Endothelial cell (in vitro differentiated cells): ENCODE measurements around the gene FAM228A. TPM values are rescaled to one million over a fixed set of nuclear protein-coding genes. Genes with fewer than 3 reads are reported as not detected.
"Not testable (repeated sequence)": the region's sequence is repeated elsewhere in the genome, so short reads cannot be mapped to it uniquely, and the experiment has no call there.

ENCODE experiments used
- DNase-seq: peaks from one replicate; pipeline ENCODE4 v3.0.0; 2021; ENCODE audit warnings: low spot score
- H3K27ac Mint-ChIP-seq: one replicate; pipeline ENCODE4 v1.8.0; 2021; ENCODE audit warnings: mixed read lengths, inconsistent platforms; ENCODE audit not compliant: unreplicated experiment
- H3K27me3 Mint-ChIP-seq: one replicate; pipeline ENCODE4 v1.8.0; 2021; ENCODE audit warnings: mild to moderate bottlenecking, moderate library complexity, mixed read lengths, inconsistent platforms; ENCODE audit not compliant: unreplicated experiment
- H3K36me3 Mint-ChIP-seq: one replicate; pipeline ENCODE4 v1.8.0; 2021; ENCODE audit warnings: mild to moderate bottlenecking, low read depth, mixed read lengths, inconsistent platforms; ENCODE audit not compliant: unreplicated experiment
- H3K4me1 Mint-ChIP-seq: one replicate; pipeline ENCODE4 v1.8.0; 2021; ENCODE audit warnings: mild to moderate bottlenecking, mixed read lengths, inconsistent platforms; ENCODE audit not compliant: unreplicated experiment
- H3K4me3 Mint-ChIP-seq: one replicate; pipeline ENCODE4 v1.8.0; 2021; ENCODE audit warnings: mild to moderate bottlenecking, mixed read lengths, inconsistent platforms; ENCODE audit not compliant: unreplicated experiment
- H3K9me3 Mint-ChIP-seq: one replicate; pipeline ENCODE4 v1.8.0; 2021; ENCODE audit warnings: mixed read lengths, inconsistent platforms; ENCODE audit not compliant: unreplicated experiment
- total RNA-seq: library from RNA; stranded (reverse); fragmentation: NEBNext Ultra II Directional; extraction: Animal tissue kit (Norgen Biotek cat#: 25700); gene quantifications from one replicate; pipeline ENCODE4 v1.2.1, GENCODE V29; 2021; ENCODE audit not compliant: unreplicated experiment
- TF ChIP-seq, protein P1 (sequence below): fragments of 200-600 bp; sonication (generic); IDR thresholded peaks from one replicate; pipeline ENCODE4 v1.5.0; 2021; ENCODE audit warnings: antibody characterized with exemption; ENCODE audit not compliant: unreplicated experiment

Gene FAM228A
- total RNA-seq, 1 donor from 2014 or later = not detected

DNA sequence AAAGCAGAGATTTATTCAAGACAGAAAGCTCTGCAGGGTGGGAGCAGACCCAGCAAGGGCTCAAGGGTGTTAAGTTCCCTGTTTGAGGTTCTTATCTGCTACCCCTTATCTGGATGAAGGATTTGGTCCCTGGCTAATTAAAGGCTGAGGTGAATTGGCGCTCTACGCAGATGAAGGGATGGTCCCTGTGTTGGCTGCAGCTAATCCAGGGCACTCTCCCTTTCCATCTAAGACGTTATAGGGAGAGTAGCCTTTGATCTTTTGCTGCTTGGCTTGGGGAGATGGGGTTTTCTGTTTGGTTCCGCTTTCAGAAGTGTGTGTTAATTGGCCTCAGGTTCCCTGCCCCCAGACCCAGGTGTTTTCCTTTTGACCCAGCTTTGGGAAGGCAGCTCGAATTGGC lies 17.0 kb downstream of the FAM228A start:
- no peak overlapping the region for H3K4me3 Mint-ChIP-seq
- H3K9me3 Mint-ChIP-seq = no peaks in the 10 kb centered on the region
- no peaks in the 10 kb centered on the region for H3K36me3 Mint-ChIP-seq
- H3K27me3 Mint-ChIP-seq = no peaks in the 10 kb centered on the region
- DNase-seq = no peak
- no peak overlapping the region for H3K27ac Mint-ChIP-seq
- TF ChIP-seq, protein P1, sequence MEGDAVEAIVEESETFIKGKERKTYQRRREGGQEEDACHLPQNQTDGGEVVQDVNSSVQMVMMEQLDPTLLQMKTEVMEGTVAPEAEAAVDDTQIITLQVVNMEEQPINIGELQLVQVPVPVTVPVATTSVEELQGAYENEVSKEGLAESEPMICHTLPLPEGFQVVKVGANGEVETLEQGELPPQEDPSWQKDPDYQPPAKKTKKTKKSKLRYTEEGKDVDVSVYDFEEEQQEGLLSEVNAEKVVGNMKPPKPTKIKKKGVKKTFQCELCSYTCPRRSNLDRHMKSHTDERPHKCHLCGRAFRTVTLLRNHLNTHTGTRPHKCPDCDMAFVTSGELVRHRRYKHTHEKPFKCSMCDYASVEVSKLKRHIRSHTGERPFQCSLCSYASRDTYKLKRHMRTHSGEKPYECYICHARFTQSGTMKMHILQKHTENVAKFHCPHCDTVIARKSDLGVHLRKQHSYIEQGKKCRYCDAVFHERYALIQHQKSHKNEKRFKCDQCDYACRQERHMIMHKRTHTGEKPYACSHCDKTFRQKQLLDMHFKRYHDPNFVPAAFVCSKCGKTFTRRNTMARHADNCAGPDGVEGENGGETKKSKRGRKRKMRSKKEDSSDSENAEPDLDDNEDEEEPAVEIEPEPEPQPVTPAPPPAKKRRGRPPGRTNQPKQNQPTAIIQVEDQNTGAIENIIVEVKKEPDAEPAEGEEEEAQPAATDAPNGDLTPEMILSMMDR = no peak
- H3K4me1 Mint-ChIP-seq = no peaks in the 10 kb centered on the region

DNA sequence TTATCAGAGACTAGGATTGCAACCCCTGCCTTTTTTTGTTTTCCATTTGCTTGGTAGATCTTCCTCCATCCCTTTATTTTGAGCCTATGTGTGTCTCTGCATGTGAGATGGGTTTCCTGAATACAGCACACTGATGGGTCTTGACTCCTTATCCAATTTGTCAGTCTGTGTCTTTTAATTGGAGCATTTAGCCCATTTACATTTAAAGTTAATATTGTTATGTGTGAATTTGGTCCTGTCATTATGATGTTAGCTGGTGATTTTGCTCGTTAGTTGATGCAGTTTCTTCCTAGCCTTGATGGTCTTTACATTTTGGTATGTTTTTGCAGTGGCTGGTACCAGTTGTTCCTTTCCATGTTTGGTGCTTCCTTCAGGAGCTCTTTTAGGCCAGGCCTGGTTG lies 22.4 kb downstream of the FAM228A start:
- not testable (repeated sequence) for H3K4me3 Mint-ChIP-seq, DNase-seq, H3K27me3 Mint-ChIP-seq, H3K4me1 Mint-ChIP-seq, H3K27ac Mint-ChIP-seq, H3K9me3 Mint-ChIP-seq
- peaks cover 25% of the 10 kb centered on the region for H3K36me3 Mint-ChIP-seq

DNA sequence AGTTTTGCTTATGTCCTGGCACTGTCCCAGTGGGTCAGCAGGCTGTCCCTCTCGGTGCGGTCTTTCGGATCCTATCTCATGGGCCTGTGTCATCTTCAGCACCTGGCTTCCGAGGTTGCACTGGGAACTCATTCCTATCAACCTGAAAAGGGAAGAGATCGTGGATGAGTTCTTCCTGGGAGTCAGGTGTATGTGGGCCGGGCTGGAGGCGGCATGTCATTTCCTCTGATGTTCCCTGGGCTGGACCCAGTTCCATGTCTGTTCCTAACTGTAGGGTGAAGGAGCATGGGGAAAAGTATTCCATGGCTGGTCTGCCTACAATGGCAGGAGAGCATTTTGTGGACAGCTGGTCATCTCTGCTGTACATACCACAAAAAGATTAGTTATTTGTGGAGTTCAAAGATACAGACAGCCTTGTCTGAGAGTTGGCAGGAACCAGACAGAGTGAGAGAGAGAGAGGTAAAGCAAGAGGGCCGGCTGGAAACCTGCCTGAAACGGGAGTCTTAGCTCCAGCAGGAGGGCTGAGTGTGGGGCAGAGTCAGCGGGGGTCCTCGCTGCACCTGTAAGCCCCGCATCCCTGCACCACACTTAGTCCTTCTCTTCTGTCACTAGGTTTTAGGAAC lies 25.2 kb downstream of the FAM228A start:
- Mint-ChIP-seq H3K27me3 (no peaks in the 10 kb centered on the region), H3K9me3 (no peaks in the 10 kb centered on the region), H3K27ac (no peak overlapping the region), H3K4me3 (no peak overlapping the region), H3K4me1 (no peaks in the 10 kb centered on the region), H3K36me3 (peaks cover 35% of the 10 kb centered on the region)
- TF ChIP-seq, protein P1 = no peak
- DNase-seq = no peak

DNA sequence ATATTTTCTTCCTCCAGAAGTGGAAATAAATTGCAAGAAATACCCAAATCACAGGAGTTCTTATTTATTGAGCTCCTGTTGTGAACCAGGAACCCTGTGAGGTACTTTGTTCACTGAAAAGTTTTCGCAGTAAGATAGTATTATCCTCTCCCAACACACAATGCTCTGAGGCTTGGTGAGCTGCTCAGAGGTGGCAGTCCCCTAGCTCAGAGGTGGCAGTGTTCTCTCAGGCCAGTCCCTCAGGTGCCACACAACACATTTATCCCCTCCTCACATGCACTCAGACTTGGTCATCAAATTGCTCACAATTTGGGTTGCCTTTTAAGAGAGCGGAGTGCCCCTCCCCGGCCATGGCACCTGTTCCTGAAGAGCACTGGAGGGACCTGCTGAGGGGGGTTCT lies 25.9 kb downstream of the FAM228A start:
- peaks cover under 1% of the 10 kb centered on the region for H3K4me1 Mint-ChIP-seq
- H3K27ac Mint-ChIP-seq = no peak overlapping the region
- peaks cover 41% of the 10 kb centered on the region for H3K36me3 Mint-ChIP-seq
- H3K4me3 Mint-ChIP-seq = peak overlapping the region; percentile 18
- no peaks in the 10 kb centered on the region for H3K9me3 Mint-ChIP-seq
- DNase-seq = no peak
- TF ChIP-seq, protein P1 = no peak
- peaks cover 3% of the 10 kb centered on the region for H3K27me3 Mint-ChIP-seq

DNA sequence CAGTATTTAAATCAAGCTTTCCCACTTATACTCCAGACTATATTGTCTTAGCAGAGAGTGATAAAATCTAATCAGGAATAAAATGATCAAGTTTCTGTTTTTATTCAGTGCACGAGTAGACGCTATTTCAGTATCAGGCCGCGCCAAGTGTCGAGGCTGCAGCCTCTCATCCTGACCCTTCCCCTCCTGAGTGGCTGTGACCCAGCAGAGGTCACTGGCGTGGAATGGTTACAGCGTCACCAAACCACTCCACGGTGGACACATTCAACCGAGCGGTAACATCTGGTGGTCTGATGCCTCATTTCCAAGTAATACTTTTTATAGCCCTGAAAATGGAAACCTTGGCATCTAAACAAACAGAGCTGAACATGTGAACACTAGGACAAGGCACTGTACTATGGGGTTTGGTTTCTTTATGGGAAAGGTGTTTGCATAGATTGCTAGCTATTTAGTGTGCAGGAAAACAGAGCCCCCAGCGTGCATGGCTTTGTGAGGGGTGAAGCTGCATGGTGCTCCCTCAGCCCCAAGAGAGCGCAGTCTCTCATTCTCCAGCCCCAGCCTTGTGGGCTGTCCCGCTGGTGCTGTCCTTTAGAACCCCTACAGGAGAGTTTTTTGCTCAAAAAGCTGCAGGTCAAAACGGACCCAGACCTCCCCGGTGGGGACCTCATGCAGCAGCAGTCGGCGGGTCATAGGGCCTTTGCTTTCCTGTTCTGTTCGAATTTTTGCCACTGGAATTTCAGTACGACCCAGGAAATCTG lies 28.4 kb downstream of the FAM228A start:
- DNase-seq = no peak
- TF ChIP-seq, protein P1 = no peak
- H3K9me3 Mint-ChIP-seq = no peaks in the 10 kb centered on the region
- peaks cover 64% of the 10 kb centered on the region for H3K36me3 Mint-ChIP-seq
- peaks cover 10% of the 10 kb centered on the region for H3K27me3 Mint-ChIP-seq
- peaks cover 10% of the 10 kb centered on the region for H3K4me1 Mint-ChIP-seq
- no peak overlapping the region for H3K4me3 Mint-ChIP-seq
- no peak overlapping the region for H3K27ac Mint-ChIP-seq
